T47D (cell line): Measurements from ENCODE around the gene CLVS2.

Experiments
- DNase-seq, 2 experiments: peaks; one replicate each; pipeline versions ENCODE4 v3.0.0 to v3.0.0-alpha.2; 2011 to 2012; ENCODE audit warnings: low read depth in 1 of 2, low spot score in 1 of 2
- JUND ChIP-seq: IDR thresholded peaks from 2 replicates; pipeline ENCODE4 v1.6.1; 2012; ENCODE audit warnings: low read depth
- in situ Hi-C: cut with HindIII; loops from 2 replicates; pipeline ENCODE4 v1.10.0; 2016; ENCODE audit warnings: low sequenced_read_pairs, low pct_unique_long_range_greater_than_20kb

Gene CLVS2

DNA sequence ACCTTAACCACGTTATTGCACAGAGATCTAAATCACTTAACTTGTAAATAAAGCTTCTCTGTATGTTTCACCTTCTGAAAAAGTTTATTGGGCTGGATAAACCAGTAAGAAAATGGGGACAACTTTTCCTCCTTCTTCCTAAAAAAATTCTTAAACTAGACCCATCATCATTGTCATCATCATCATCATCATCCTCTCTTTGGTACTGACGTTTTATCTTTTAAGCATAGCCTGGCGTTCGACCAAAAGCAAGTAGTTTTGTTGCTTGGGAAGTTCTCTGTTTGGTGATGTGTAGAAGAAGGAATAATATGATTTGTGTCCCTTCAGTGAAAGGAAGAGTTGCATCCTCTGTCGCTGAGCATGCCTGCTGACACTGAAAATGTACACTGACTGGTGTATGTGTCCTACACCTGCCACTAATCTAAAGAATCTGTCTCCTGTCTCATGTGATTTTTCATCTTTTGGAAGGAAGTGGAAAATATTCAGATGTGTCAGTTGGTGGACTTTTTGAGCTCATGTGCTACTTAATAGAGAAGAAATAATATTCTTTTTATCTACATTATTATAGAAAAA lies 2.5 kb downstream of the CLVS2 start:
- TF ChIP-seq JUND = no peak
- DNase-seq = no peak
- in situ Hi-C loops = no loop called here

- no peak for DNase-seq
- no peak for TF ChIP-seq JUND
- in situ Hi-C loops = no loop called here
Observed at GRCh38 chr6:123000244-123000770, 4.3 kb downstream of the CLVS2 start.

- in situ Hi-C loops = no loop called here
- no peak for TF ChIP-seq JUND
- no peak for DNase-seq
Observed at GRCh38 chr6:123001540-123001939, 5.5 kb downstream of the CLVS2 start.

DNA sequence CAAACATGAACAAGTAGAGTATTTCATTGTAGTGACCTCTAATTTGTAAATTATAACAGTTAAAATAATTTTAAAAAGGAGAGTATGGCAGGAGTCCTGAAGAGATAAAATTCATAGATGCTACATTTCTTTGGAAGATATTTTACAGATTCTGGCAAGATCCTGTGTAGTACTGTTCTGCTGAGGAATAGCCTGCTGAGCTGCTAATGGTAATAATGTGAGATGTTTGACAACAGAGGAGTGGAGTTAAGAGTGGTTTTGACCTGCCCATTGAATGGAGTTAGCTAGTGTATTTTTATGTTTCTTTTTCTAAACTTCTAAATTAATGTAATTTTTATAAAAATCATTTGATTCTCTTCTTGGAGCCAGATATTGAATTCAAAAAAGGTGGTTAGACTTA lies 11.8 kb downstream of the CLVS2 start:
- no peak for DNase-seq
- in situ Hi-C loops = no loop called here

DNA sequence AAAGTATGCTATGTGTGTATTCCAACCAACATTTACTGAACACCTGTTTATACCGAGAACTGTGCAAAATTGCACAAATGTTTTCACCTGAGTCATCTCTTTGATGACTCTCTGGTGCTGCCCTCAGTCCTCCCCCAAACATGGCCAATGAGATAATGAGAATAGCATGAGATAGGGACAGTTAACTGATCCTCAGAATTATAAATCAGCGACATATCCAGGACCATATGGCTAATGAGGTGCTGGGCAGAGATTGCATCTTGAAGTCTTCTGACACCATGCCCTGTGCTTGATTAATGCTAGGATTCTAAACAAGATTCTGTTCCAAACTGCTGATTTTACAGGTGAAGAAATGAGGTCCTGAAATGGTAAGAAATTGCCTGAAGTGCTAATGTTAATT lies 13.0 kb downstream of the CLVS2 start:
- no peak for TF ChIP-seq JUND
- in situ Hi-C loops = no loop called here
- DNase-seq = no peak

More for the DNA sequence above, 11.8 kb downstream of the CLVS2 start:
- no peak for TF ChIP-seq JUND

DNA sequence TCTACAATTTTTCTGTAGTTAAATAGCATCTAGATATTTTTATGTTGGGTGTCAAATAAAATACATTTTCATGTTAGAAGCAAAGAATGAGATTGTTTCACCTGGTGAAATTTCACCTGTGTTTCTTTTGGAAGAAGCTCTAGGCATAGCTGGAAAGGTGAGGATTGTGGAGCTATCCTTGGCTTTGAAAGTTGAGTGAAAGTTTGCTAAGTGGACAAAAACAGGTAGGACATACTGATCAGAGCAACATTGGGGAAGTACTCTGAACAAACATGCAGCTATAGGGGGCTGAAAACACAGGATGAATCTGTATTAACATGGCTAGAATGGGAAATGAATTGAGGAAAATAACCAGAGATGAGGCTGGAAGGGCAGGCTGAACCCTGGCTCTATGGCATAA lies 18.8 kb downstream of the CLVS2 start:
- in situ Hi-C loops = no loop called here
- no peak for TF ChIP-seq JUND

DNA sequence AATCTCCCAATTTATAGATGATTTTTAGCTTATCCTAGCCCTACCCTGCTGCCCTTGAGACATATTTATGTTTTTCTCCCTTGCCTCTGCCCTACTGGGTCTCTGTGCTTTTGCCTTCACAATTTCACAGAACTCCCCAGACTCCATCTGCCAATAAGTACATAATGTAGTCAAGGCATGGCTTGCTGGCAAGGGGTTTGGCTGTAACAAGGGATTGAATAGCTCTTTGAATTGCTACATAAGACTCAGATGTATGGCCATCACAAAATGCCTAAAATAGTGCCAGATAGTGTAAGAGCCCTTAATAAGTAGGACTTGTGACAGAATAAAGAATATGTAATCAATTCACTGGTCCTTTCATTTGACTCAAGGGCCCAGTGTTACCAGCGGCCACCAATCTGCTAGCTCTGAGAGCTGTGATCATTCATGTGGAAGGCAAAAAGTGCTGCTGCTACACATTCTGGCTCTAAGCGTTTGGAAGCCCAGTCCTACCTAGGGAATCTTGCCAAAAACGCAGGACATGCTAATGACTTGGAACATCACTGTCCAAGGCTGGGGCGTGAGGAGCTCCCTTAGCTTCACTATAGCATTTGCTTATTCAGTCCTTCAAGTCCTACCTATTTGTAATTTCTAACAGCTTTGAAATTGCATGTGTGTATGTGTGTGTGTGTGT lies 20.5 kb downstream of the CLVS2 start:
- no peak for DNase-seq
- no peak for TF ChIP-seq JUND
- in situ Hi-C loops = no loop called here

More for the DNA sequence above, 18.8 kb downstream of the CLVS2 start:
- DNase-seq = no peak

DNA sequence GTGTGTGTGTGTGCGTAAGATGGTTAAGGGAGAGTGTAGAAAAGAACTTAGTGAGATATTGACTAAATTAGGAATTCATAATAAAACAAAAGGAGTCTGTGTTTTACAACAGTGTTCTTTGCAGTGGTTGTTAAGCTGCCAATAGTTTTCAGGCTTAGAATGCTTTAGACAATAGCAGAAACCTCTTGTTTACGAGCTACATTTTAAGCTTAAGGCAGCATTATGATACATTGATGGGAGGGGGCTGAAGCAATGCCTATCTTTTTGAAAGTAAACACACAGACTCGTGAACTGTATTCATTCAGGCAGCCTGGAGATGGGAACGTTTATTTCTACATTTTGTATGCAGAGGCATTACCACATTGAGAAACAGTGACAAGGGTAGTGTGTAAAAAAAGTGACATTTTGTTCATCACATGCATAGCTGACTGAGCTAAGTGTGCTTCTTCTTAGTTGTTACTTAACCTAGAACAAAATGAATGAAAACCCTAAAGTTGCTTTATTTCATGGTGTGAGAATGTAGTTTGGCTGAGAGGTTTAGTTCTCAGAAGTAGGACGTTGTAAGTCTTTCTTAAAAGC lies 21.2 kb downstream of the CLVS2 start:
- DNase-seq = no peak
- in situ Hi-C loops = no loop called here
- TF ChIP-seq JUND = no peak

DNA sequence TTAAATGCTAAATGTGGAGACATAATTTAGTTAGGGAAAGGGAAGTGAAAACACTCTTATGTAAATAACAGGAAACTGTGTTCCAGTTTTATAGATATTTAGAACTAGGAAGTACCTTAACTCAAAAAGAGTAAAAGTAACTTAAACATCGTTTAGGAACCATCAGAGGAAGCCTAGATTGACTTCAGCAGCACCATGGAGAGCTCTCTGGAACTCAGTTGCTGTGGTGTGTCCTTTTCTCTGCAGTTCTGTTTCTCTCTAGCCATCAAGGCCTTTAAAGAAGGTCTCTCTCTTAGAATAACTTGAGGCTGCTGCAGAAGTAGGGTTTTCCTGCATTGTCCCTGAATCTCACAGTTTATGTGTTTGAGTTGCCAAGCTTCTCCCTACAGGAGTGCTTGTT lies 26.9 kb downstream of the CLVS2 start:
- in situ Hi-C loops = no loop called here
- peak in 1 of 2 experiments; percentile 47 for DNase-seq
- no peak for TF ChIP-seq JUND

DNA sequence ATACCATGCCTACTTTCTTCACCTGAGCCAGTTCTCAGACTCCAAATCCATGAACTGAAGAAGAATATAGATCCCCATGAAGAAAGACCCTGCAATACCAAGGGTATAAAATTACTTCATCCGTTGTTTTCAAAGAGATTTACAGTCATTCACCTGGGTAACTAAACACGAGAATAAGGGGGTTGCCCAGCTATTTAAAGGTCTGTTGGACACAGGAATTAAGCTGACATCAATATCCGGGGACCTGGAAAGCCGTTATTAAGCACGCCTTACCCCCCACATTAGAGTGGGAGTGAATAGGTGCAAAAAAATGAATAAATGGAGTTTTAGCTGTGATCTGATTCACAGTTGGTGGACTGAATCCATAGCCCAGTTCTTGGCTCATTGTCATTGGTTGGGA lies 28.9 kb downstream of the CLVS2 start:
- in situ Hi-C loops = no loop called here
- no peak for TF ChIP-seq JUND
- DNase-seq = no peak

DNA sequence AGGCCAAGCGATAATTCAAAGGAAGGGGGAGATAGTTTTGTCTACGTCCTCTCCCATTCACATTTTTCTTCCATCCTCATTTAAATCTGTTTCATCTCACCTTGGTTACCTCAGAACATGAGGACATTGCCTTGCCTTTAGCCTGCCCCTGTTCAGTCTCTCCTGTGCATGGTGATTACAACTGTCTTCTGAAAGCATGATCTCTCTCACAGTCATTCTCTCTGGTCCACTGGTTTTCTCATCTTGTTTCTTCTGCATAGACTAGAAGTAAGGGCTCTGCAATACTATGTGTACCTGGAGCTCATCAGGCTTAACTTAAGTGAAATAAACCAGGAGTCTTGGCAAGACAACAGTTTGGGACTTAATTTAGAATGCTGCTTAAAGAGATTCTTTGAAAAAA lies 31.4 kb downstream of the CLVS2 start:
- DNase-seq = no peak
- no peak for TF ChIP-seq JUND
- in situ Hi-C loops = no loop called here

GRCh38 chr6:123028263-123028662 lies 32.2 kb downstream of the CLVS2 start:
- in situ Hi-C loops = no loop called here
- TF ChIP-seq JUND = no peak
- DNase-seq = no peak

DNA sequence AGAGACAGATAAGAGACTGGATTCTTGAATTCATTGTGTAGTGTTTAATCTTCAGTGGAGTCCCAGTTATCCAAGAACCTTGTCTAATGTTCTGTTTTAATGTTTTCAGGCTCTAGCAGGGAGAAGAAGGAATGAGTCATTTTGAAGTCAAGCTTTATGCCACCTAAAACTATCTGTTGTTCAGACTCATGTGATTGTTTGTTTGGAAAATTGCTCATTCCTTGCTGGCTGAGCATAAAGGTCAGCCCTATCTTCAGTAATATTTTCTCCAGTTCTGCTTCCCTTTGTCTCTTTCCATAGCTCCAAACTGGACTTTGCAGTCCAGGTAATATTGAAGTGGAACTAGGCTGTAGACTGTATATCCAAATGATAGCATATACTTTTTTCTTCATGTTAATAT lies 34.2 kb downstream of the CLVS2 start:
- no peak for DNase-seq
- in situ Hi-C loops = no loop called here
- no peak for TF ChIP-seq JUND
